HG02970 (cell line): ENCODE data around the gene SLIT3.
"Not testable (repeated sequence)": the region's sequence is repeated elsewhere in the genome, so short reads cannot be mapped to it uniquely, and the experiment has no call there.

Experiments
- ATAC-seq: cut with Tn5 transposase; IDR thresholded peaks from one replicate; pipeline ENCODE4 v1.9.1; 2021; ENCODE audit warnings: mild to moderate bottlenecking, moderate library complexity, moderate number of reproducible peaks; ENCODE audit not compliant: unreplicated experiment, low FRiP score

Gene SLIT3

DNA sequence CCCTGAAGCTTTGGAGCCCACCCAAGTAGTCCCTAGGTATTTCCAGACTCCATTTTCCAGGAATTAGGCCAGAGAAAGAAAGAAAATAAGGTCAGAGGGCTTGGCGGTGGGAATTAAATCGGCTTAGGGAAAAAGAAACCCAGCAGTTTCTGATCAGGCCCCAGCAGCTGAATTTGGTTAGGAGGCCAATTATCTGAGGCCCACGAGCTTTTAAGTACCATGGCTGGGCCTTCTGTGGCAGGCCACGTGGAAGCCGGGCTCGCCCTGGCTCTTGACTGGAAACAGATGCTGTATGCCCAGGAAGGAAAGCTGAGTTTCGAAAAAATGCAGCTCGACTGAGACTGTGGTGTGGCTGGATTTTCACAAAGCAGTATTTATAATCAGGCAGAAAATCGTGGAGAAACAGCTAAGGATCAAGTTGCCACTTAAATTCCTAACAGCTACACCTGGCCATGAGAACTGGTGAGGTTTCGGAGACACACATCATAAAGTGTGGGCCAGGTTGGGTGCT, 646.7 kb downstream of the SLIT3 start:
- ATAC-seq, result no peak

DNA sequence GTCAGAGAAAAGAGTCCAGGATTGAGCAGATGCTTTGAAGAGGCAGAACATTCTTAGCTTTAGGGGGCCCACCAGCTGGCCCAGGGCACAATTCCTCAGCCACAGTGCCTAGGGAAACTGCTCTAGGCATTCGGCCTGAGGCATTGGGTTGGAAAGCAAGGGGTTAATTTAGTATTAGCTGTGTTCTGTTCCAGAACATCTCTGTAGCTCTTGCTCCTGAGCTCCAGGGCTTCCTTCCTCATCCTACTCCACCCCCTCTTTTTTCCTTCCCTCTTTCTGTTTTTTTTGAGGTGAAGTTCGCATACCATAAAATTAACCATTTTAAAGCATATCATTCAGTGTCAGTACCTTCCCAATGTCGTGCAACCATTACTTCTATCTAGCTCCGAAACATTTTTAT, 647.3 kb downstream of the SLIT3 start:
- ATAC-seq, result no peak

DNA sequence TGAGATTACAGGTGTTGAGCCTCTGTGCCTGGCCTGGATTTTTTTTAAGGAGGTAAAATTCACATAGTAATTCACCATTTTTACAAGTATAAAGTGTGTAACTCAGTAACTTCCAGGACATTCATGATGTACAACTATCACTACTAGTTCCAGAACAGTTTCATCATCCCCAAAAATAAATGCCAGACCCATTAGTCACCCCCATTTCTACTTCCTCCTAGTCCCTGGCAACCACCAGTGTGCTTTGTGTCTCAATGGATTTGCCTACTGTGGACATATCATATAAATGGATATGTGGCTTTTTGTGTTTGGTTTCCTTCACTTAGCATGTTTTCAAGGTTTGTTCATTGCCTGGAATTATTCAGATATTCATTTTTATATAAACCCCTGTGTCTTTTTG, 649.3 kb downstream of the SLIT3 start:
- no peak for ATAC-seq

DNA sequence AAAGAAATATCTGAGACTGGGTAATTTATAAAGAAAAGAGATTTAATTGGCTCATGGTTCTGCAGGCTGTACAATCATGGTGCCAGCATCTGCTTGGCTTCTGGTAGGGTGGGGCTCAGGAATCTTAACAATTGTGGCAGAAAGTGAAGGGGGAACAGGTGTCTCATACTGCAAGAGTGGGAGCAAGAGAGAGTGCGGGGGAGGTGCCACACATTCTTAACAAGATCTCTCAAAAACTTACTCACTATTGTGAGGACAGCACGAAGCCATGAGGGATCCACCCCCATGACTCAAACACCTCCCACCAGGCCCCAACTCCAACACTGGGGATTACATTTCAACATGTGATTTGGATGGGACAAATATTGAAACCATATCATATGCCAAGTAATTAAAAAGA, 651.6 kb downstream of the SLIT3 start:
- no peak for ATAC-seq

DNA sequence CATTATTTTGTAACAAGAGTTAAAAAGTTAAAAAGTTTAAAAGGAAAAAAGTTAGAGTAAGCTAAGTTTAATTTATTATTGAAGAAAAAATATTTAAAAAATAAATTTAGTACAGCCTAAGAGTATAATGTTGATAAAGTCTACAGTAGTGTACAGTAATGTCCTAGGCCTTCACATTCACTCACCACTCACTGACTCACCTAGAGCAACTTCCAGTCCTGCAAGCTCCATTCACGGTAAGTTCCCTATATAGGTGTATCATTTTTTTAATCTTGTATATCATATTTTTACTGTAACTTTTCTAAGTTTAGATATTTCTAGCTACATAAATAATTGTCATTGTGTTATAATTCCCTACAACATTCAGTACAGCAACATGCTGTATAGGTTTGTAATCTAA, 652.4 kb downstream of the SLIT3 start:
- ATAC-seq, result no peak

DNA sequence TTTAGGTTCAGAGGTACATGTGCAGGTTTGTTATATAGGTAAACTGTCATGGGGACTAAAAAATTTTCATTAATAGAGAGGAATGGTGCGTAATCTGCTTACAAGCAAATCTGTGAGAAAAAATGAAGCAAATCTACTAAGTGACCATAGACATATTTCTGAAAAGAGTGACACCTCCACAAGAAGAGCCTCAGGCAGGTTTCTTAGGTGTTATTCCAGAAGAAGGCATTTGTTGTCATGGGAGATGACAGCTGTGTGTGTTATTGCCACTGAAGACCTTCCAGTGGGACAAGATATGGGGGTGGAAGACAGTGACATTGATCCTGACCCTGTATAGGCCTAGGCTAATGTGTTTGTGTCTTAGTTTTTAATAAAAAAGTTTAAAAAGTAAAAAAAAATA, 652.9 kb downstream of the SLIT3 start:
- no peak for ATAC-seq

DNA sequence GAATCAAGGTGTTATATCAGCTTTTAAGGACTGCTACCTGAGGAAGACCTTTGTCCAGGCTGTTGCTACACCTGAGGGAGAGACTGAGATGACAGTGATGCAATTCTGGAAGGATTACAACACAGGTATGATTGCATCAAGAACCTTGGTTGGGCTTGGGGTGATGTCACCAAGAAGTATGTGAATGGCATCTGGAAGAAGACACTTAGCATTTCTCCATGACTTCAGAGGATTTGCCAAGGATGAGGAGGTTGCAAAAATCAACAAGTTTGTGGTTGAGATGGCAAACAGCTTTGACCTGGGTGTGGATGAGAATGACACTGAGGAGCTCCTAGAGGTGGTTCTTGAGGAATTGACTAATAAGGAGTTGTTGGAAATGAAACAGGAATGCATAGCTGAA, 653.9 kb downstream of the SLIT3 start:
- ATAC-seq, result no peak

DNA sequence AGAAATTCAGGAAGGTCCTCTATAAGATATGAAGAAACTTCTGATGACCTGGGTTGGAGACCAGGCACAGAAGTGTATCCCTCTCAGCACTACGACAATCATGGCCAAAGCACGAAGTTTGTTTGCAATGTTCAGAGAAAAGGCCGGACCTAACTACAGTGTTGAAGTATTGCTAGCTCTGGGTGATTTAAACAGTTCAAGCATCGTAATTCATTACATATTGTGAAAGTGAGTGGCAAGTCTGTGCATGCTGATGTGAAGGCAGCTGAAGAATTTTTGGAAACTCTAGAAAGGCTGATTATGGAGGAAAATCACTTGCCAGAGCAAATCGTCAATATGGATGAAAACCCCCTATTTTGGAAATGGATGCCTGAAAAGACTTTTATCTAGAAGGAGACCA, 654.6 kb downstream of the SLIT3 start:
- no peak for ATAC-seq

DNA sequence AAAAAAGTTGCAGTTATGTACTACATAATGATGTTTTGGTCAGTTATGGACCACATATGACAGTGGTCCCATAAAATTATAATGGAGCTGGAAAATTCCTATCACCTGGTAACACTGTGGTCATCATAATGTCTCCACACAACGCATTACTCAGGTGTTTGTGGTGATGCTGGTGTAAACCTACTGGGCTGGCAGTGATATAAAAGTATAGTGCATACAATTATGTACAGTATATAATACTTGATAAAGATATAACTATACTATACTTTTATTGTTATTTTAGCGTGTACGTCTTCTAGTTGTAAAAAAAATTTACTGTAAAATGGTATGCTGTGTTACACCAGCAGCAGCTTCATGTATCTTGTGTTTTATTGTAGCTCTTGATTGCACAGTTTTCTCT, 655.7 kb downstream of the SLIT3 start:
- ATAC-seq, result no peak

DNA sequence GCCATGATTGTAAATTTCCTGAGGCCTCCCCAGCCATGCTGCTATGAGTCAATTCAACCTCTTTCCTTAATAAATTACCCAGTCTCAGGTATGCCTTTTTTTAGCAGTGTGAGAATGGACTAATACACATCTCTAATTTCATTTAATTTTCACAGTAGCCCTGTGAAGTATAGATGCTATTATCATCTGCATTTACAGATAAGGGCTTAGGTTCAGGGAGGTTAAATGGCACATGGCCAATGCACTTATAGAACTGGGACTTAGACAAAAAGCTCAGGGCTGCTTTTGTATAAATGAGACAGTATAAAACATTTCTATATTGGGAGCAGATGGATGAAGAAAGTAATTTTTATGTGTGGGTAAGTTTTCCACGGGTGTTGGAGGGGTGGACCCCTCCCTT, 658.9 kb downstream of the SLIT3 start:
- ATAC-seq, result no peak

DNA sequence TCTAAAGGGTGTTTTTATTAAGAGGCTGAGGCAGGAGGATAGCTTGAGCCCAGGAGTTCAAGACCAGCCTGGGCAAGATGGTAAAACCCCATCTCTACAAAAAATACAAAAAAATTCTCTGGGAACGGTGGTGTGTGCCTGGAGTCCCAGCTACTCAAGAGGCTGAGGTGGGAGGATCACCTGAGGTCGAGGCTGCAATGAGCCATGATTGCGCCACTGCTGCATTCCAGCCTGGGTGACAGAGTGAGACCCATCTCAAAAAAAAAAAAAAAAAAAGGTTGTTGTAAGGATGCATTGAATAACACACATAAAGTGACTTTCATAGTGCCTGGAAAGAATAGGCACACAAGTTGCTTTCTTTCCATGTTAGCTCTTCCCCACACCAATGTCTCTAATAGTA, 662.1 kb downstream of the SLIT3 start:
- ATAC-seq, result not testable (repeated sequence)

DNA sequence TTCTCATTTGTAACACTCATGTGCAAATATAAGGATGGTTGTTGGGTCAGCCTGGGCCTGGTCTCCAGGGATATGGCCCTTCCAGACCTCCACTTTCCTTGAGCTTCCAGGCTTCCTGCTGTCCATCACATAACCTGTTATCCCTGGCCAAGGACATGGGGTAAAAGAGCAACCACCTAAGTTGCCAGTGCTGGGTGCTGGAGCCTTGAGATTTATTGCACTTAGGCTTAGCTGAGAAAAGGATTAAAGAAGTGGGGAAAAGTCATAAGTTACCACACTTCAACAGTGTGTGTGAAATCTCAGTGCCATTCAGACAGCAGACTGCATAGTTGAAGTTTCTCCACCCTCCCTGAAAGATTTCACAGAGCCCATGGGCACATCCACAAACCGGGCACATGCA, 663.1 kb downstream of the SLIT3 start:
- no peak for ATAC-seq

DNA sequence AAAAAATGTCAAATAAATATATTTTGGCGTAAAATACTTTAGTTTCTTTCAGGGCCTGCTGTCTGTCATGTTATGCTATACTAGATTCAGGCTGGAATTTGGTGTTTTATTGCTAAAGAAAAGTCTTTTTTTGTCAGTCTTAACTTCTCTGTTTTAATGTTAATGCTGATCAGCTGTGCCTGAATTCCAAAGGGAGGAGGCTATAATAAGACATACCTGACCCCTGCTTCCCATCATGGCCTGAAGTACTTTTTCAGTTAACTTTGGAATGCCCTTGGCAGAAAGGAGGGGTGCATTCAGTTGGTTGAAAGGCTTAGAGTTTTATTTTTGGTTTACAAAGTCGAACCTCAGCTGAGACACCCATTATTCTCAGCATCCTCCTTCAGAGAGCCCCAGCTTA, 663.7 kb downstream of the SLIT3 start:
- no peak for ATAC-seq

DNA sequence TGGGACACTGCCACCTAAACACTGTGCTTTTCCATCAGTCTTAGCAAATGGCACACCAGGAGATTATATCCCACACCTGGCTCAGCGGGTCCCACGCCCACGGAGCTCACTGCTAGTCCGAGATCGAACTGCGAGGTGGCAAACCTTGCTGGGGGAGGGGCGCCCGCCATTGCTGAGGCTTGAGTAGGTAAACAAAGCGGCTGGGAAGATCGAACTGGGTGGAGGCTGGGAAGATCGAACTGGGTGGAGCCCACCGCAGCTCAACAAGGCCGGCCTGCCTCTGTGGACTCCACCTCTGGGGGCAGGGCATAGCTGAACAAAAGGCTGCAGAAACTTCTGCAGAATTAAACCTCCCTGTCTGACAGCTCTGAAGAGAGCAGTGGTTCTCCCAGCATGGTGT, 670.0 kb downstream of the SLIT3 start:
- not testable (repeated sequence) for ATAC-seq

DNA sequence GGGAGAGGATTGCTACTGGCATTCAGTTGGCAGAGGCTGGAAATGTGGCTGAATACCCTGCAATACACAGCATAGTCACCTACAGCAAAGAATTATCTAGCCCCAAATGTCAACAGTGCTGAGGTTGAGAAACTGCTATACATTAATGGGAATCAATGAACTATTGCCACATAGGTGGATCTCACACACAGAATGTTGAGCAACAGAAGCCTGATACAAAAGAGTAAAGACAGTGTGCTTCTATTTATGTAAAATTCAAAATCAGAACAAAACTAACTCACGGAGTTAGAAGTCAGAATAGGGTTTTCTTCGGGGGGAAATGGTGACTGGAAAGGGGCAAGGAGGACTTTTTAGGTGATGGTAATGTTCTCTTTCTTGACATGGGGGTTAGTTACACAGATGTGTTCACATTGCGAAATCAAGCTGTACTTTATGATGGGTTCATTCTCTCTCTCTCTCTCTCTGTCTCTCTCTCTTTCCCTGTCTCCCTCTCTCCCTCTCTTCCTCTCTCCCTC, 676.0 kb downstream of the SLIT3 start:
- no peak for ATAC-seq

DNA sequence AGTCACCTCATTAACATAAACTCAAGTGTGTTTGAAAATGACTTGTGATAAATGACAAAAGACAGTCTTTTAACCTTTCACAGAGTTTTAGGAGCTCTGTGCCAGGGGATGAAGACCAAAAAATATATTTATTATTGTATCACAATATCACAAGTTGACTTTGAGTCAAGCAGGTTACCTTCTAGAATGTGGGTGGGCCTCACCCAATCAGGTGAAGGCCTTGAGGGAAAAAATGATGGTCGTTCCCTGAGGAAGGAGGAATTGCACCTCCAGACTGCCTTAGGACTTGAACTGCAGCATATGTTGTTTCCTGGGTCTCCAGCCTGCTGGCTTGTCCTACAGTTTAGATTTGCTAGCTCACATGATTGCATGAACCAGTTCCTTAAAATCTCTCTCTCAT, 680.1 kb downstream of the SLIT3 start:
- ATAC-seq, result no peak

DNA sequence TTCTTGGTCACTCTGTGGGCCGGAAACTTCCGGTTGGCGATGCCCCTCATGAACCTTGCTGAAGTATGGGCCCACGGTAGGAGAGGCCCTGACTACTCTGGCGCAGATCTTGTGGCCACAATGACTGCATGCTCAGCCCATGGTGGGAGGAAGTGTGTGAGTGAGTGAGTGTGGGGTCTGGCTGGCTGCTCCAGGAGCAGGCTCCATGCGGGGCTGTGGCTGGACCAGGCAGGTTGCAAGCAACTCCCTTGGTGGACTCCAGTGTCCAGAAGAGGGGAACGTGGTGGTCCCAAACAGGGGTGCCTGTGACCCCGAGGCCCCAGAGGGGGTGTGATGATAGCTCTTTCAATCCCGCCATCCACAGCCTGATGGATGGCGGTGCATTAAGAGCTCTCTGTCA, 686.3 kb downstream of the SLIT3 start:
- ATAC-seq, result no peak

DNA sequence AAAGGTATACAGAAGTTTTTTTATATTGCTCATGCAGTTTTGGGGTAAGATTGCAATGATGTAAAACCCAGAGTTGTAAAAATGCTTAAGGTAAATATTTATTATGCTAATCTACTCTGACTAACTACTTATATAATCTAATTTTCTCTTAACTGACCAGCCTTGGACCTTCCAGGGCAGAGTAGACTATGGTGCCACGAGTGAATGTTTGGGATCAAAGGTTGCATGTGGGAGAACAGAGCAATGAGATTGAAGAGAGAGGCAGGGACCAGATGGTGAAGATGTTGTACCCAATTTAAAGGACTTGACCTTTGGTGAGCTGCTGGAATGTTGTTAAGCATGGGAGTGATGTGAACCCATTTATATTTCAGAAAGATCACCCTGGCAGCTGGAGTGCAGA, 686.9 kb downstream of the SLIT3 start:
- ATAC-seq, result no peak

DNA sequence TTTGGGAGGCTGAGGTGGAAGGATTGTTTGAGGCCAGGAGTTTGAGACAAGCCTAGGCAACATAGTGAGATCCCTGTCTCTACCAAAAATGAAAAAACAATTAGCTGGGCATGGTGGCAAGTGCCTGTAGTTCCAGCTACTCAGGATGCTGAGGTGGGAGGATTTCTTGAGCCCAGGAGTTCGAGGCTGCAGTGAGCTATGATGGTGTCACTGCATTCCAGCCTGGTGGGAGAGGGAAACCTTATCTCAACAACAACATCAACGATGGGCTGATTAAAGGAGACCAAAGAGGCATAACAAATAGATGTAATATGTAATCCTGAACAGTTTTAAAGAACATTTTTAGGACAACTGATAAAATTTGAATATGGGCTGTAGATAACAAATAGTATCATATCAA, 687.5 kb downstream of the SLIT3 start:
- ATAC-seq, result no peak

DNA sequence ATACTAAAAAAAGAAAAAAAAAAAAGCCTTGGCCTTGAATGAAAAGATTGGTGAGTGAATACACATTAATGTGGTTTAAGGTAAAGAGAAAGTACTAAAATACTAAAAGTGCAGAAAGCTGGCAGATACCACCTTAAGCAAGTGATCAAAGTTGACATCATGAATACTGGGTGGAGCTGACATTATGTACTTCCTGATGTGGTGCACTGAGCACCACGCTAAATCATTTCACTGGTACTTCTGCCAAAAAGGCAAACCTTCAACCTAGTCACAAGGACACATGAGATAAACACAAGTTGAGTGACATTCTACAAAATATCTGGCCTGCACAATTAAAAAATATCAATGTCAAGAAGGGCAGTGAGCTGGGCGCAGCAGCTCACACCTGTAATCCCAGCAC, 687.9 kb downstream of the SLIT3 start:
- no peak for ATAC-seq

DNA sequence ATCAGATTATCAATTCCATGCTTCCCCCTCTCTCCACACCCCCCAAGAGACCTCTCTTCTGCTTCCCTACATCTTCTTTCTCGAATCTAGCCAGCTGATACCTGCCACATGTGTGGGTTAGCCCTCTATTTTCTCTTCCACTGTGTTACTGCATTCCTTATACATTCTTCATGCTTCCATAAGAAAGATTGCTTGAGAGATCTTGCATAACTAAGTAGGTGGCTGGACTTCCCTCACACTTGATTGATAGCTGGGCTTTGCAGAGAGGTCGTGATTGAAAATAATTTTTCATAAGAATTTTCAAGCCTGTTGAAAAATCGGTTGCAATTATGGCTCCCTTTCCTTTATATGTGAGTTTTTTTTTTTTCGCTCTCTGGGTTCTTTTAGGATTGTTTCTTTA, 688.8 kb downstream of the SLIT3 start:
- no peak for ATAC-seq
